A673 (cell line): ENCODE results near the gene RPL19.

Experiments
- EZH2 ChIP-seq: fragments of 200-600 bp; sonication (generic); IDR thresholded peaks from 2 replicates; pipeline ENCODE4 v1.6.1; 2017; ENCODE audit warnings: borderline replicate concordance, low read depth, mild to moderate bottlenecking, mixed read lengths, antibody characterized with exemption, low read length; ENCODE audit not compliant: poor library complexity, severe bottlenecking
- TF ChIP-seq, protein P1 (sequence below): fragments of 300-800, 200-600 bp; sonication (generic); conservative IDR thresholded peaks from 2 replicates; pipeline ENCODE4 v1.5.1; 2017; ENCODE audit warnings: low read depth, mild to moderate bottlenecking, antibody characterized with exemption, low read length, moderate library complexity, mixed read lengths

DNA sequence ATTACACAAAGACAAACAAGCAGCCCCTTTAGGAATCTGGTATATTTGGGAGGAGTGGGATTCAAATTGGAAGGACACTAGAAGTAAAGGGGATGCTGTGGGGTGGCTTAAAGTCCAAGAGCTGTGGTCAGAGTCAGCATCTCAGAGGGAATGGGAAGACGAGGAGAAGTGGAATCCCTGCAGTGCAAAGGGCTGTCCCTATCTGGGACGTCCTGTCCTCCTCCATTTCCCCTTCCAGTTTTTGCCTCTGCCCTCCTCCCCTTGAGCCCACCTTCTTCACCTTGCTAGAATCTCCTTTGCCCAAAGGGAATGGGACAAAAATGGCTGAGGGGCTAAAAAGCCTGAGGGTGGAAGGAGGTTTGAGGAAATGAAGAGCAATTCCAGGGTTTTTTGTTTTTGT, 44.4 kb upstream of the RPL19 start:
- TF ChIP-seq, protein P1, sequence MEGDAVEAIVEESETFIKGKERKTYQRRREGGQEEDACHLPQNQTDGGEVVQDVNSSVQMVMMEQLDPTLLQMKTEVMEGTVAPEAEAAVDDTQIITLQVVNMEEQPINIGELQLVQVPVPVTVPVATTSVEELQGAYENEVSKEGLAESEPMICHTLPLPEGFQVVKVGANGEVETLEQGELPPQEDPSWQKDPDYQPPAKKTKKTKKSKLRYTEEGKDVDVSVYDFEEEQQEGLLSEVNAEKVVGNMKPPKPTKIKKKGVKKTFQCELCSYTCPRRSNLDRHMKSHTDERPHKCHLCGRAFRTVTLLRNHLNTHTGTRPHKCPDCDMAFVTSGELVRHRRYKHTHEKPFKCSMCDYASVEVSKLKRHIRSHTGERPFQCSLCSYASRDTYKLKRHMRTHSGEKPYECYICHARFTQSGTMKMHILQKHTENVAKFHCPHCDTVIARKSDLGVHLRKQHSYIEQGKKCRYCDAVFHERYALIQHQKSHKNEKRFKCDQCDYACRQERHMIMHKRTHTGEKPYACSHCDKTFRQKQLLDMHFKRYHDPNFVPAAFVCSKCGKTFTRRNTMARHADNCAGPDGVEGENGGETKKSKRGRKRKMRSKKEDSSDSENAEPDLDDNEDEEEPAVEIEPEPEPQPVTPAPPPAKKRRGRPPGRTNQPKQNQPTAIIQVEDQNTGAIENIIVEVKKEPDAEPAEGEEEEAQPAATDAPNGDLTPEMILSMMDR = no peak
- TF ChIP-seq EZH2 = no peak
